GM03348 (cell line): Measurements from ENCODE around the gene GPR17.

Source experiments
- DNase-seq: peaks from one replicate; pipeline ENCODE4 v3.0.0; 2012; ENCODE audit warnings: low spot score

Gene GPR17

GRCh38 chr2:127630096-127630863, 15.7 kb upstream of the GPR17 start:
- DNase-seq, result no peak

GRCh38 chr2:127630864-127631540, 15.0 kb upstream of the GPR17 start:
- no peak for DNase-seq

- DNase-seq, result no peak
Observed at GRCh38 chr2:127631541-127631996, 14.4 kb upstream of the GPR17 start.

- no peak for DNase-seq
Observed at GRCh38 chr2:127631997-127632581, 13.9 kb upstream of the GPR17 start.

GRCh38 chr2:127632592-127633489, 13.1 kb upstream of the GPR17 start:
- no peak for DNase-seq

GRCh38 chr2:127633556-127634065, 12.3 kb upstream of the GPR17 start:
- no peak for DNase-seq

- DNase-seq, result peak; percentile 37
Observed at GRCh38 chr2:127634066-127634617, 11.8 kb upstream of the GPR17 start.

- DNase-seq, result no peak
Observed at GRCh38 chr2:127634626-127635379, 11.2 kb upstream of the GPR17 start.

- no peak for DNase-seq
Observed at GRCh38 chr2:127635380-127636237, 10.3 kb upstream of the GPR17 start.

DNA sequence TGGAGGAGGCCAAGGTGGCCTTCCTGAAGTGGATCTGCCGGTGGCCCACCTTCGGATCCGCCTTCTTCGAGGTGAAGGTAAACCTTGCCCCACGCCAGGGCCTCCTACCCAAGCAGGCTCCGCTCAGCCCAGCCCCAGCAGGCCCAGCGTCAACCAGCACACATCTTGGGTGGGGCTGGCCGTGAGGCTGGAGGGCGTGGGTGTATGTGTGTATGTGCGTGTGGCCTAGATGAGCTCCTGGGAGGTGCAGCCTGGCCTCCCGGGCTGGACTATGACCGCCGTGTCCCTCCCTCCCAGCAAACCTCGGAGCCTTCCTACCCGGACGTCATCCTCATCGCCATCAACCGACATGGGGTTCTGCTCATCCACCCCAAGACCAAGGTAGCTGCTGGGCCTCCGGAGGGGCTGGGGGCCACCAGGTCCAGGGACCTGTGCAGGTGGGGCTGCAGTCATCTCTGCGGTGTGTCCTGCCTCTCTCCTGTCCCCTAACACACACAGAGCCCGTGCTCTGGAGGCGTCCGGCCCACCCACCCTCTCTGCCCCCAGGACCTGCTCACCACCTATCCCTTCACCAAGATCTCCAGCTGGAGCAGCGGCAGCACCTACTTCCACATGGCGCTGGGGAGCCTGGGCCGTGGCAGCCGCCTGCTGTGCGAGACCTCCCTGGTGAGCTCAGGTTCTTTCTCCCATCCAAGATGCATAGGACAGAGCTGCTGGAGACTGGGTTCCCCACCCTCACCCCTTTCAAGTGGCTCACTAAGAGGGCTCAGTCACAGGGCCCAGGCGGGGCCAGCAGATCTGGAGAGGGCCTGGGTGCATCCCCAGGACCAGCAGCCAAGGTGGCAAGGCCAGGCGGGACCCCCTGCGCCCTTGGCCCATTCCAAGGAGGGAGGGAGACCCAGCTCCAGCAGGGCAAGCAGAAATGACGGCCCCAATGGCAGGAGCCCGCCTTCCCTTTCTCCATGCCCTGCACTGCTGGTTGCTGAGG, 9.4 kb upstream of the GPR17 start:
- no peak for DNase-seq

DNA sequence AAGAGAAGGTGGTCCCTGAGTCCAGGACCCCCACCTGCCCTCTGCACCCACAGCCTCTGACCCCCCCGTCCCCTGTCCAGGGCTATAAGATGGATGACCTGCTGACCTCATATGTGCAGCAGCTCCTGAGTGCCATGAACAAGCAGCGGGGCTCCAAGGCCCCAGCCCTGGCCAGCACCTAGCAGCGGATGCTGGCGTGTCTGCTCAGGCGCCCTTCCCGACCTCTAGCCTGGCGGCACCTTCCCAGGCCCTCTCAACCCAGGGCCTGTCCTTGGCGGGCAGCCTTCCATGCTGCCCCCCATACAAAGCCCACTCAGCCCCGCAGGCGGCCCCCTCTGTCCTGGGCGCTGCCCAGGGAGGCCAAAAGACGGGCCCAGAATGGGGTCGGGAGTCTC, 8.7 kb upstream of the GPR17 start:
- DNase-seq, result no peak

- DNase-seq, result peak; percentile 93
Observed at GRCh38 chr2:127637725-127638252, 8.2 kb upstream of the GPR17 start.

DNA sequence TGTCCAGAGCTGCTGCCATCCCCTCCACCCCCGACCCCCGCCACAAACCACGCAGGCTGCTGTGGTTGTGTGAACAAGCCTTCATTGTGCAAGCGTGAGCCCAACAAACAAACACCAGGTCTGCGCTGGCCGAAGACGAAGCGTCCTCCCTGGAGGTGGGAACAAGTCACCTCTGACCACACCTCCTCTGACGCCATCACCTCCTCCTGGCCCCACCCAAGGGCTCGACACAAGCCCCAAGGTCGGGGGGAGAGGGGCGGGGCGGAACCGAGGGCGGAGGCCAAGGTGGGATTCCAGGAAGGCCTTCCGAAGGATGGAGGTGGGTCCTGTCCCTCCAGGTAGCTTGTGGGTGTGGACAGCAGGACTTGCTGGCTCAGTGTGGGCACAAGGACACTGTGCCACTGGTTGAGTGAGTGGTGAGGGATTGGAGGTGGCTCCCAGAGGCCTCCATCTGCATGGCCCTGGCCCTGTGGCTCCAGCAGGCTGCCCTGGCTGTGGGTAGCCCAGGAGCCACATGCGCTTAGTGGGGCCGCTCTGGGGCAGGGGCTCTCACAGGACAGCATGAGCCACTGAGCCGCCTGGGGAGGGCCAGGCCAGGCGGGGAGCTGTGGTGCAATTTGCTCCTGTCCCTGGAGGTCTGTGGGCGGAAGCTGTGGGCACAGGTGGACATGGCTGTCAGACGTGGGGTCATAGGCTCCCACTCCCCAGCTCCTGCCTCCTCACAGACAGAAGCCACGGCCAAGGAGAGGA, 7.4 kb upstream of the GPR17 start:
- DNase-seq, result no peak

DNA sequence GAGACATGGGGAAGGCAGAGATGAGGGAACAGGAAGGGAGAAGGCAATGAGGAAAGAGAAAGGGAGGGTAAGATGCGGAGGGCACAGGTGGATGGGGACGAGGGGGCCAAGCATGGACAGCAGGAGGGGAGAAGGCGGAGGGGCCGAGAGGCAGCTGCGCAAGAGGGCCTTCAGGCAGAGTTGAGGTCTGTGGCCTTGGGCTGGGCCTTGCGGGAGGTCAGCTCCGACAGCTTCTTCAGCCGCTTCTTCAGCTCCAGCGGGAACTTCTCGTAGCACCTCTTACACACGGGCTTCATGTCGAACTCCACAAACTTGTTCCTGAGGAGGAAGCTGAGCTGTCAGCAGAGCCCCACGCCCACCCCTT, 6.9 kb upstream of the GPR17 start:
- DNase-seq, result no peak

DNA sequence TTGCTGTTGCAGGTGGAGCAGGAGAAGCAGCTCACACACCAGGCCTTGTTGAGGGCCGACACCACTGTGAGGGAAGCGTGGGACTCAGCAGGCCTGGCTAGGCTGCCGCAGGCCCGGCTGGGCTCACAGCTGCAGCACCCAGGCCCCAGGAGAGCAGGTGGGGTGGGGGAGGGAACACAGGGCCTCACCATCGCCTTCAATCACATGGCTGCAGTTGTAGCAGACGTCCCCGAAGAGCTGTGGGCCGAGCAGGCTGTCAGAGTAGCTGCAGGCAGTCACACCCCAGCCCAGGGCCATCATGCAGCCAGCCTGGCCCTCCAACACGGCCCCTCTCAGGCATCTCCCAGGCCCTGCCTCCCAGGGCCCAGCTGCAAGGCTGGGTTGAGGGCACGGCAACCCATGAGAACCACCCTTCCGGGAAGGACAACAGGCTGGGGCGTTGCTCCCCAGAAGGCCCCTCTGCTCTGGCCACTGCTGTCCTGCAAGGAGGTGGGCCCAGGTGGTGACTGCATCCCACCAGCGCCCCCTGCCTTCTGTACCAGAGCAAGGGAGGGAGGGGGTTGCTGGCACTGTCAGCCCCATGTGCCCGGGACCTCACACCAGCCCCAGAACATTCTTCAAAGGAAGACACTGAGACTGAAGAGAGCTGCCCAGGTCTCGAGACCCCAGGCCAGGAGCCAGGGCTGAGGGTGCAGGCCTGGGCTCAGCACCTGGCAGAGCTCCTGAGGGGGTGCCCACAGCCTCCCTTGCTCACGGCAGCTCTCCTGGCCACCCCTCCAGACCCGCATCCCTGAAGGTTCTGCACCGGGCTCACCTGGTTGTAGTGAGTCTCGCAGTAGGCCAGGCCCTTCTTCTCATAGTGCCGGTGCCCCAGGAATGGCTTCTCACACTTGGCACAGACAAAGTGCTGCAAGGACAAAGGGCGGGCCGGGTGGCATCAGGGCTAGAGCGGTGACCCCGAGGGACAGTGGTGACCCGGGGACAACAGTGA, 5.6 kb upstream of the GPR17 start:
- no peak for DNase-seq

DNA sequence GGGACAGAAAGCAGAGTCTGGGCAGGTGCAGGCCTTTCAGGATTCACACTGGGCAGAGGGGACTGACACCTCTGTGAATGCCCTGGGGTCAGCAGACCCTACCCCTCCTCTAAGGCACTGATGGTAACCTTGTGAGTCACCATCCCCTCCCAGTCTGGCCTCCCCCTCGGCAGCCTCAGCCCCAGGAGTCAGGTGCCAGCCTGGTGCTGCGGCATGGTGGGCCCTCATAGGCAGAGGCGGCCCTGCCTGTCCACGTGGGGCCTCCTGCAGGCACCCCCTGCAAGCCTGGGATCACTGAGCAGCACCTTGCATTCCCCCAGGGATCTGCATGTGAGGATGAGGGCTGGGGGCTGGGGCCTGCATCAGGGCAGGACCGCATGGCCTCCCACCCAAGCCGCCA, 4.8 kb upstream of the GPR17 start:
- DNase-seq, result no peak
